HG02763 (cell line): Measurements from ENCODE around the gene NAV2.

ENCODE experiments used
- ATAC-seq: cut with Tn5 transposase; IDR thresholded peaks from one replicate; pipeline ENCODE4 v1.9.1; 2021; ENCODE audit warnings: mild to moderate bottlenecking, moderate library complexity; ENCODE audit not compliant: unreplicated experiment

Gene NAV2

GRCh38 chr11:19739872-19740271 lies 27.2 kb downstream of the NAV2 start:
- no peak for ATAC-seq

- ATAC-seq = no peak
Measured at GRCh38 chr11:19740586-19740985, 27.9 kb downstream of the NAV2 start.

- peak; percentile 65 for ATAC-seq
Measured at GRCh38 chr11:19742588-19743292, 30.1 kb downstream of the NAV2 start.

GRCh38 chr11:19743622-19744021 lies 31.0 kb downstream of the NAV2 start:
- ATAC-seq = no peak

- no peak for ATAC-seq
Measured at GRCh38 chr11:19744130-19744529, 31.5 kb downstream of the NAV2 start.

GRCh38 chr11:19746086-19746485 lies 33.4 kb downstream of the NAV2 start:
- no peak for ATAC-seq

GRCh38 chr11:19747634-19748033 lies 35.0 kb downstream of the NAV2 start:
- ATAC-seq = no peak

GRCh38 chr11:19751055-19751454 lies 38.4 kb downstream of the NAV2 start:
- ATAC-seq = no peak

- no peak for ATAC-seq
Measured at GRCh38 chr11:19753451-19754106, 40.9 kb downstream of the NAV2 start.

GRCh38 chr11:19756675-19757475 lies 44.2 kb downstream of the NAV2 start:
- no peak for ATAC-seq

- no peak for ATAC-seq
Measured at GRCh38 chr11:19759389-19759788, 46.8 kb downstream of the NAV2 start.

- no peak for ATAC-seq
Measured at GRCh38 chr11:19762266-19762665, 49.6 kb downstream of the NAV2 start.

GRCh38 chr11:19763330-19763729 lies 50.7 kb downstream of the NAV2 start:
- ATAC-seq = no peak

- ATAC-seq = no peak
Measured at GRCh38 chr11:19766206-19766605, 53.6 kb downstream of the NAV2 start.

GRCh38 chr11:19766810-19767209 lies 54.2 kb downstream of the NAV2 start:
- no peak for ATAC-seq

- no peak for ATAC-seq
Measured at GRCh38 chr11:19767627-19768151, 55.1 kb downstream of the NAV2 start.

- no peak for ATAC-seq
Measured at GRCh38 chr11:19768197-19768596, 55.6 kb downstream of the NAV2 start.

- no peak for ATAC-seq
Measured at GRCh38 chr11:19768815-19769214, 56.2 kb downstream of the NAV2 start.

GRCh38 chr11:19769820-19770219 lies 57.2 kb downstream of the NAV2 start:
- ATAC-seq = no peak

- no peak for ATAC-seq
Measured at GRCh38 chr11:19770277-19770676, 57.6 kb downstream of the NAV2 start.

- no peak for ATAC-seq
Measured at GRCh38 chr11:19771463-19771862, 58.8 kb downstream of the NAV2 start.

- ATAC-seq = no peak
Measured at GRCh38 chr11:19772480-19772879, 59.8 kb downstream of the NAV2 start.
